Stimulated activated CD8-positive, alpha-beta memory T cell treated with anti-CD3 and anti-CD28 coated beads, Interleukin-7, amount 100 ng/mL, for 24 hours (primary cell): Measurements from ENCODE around the gene DPY19L3.
"Not testable (repeated sequence)": the region's sequence is repeated elsewhere in the genome, so short reads cannot be mapped to it uniquely, and the experiment has no call there.

Experiments used
- DNase-seq: peaks from one replicate; pipeline ENCODE4 v3.0.0-alpha.2; 2020; ENCODE audit warnings: low read depth

Gene DPY19L3

GRCh38 chr19:32405431-32406160 is at the start of gene DPY19L3:
Gene DPY19L3, plus strand, starts transcription at chr19:32405770. Its CDS starts 2,484 bp downstream, at chr19:32408254.
- peak; percentile 88 for DNase-seq

GRCh38 chr19:32357720-32358119 is 47.9 kb upstream of the DPY19L3 start:
- DNase-seq: no peak

GRCh38 chr19:32358321-32358720 is 47.2 kb upstream of the DPY19L3 start:
- DNase-seq: no peak

DNA sequence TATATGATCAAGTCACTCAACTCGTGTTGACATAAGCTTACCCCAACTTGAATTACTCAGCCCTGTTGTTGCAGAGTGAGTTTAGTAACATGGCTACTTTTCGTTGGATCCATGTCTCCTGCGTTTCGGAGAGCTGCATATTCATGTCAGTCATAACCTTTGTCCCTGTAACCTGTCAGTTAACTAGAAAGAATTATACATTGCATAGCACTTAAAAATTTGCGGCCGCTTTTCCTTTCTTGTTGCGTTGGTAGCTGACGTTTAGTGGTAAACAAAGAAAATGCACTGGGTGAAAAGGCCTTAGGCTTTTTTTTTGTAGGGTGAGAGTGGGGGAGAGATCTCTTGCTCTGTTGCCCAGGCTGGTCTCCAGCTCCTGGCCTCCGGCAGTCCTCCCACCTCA is 46.0 kb upstream of the DPY19L3 start:
- no peak for DNase-seq

DNA sequence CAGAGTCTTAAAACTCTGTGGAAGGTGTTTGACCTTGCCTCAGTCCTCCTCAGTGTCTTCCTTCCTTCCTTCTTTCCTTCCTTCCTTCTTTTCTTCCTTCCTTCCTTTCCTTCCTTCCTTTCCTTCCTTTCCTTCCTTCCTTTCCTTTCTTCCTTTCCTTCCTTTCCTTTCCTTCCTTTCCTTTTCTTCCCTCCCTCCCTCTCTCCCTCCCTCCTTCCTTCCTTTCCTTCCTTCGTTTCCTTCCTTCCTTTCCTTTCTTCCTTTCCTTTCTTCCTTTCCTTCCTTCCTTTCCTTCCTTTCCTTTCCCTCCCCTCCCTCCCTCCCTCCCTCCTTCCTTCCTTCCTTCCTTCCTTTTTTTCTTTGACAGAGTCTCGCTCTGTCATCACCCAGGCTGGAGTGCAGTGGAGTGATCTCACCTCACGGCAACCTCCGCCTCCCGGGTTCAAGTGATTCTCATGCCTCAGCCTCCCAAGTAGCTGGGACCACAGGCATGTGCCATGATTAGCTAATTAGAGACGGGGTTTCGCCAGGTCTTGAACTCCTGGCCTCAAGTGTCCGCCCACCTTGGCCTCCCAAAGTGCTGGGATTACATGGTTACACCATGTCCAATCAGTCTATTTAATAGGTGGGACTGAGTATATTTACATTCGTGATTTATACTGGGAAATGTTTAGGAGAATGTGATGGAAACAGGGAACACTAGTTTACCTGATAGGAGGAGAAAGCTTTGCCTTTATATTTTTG is 43.8 kb upstream of the DPY19L3 start:
- no peak for DNase-seq

GRCh38 chr19:32362318-32362691 is 43.3 kb upstream of the DPY19L3 start:
- no peak for DNase-seq

- DNase-seq: no peak
Observed at GRCh38 chr19:32363175-32363574, 42.4 kb upstream of the DPY19L3 start.

- no peak for DNase-seq
Observed at GRCh38 chr19:32363632-32364031, 41.9 kb upstream of the DPY19L3 start.

DNA sequence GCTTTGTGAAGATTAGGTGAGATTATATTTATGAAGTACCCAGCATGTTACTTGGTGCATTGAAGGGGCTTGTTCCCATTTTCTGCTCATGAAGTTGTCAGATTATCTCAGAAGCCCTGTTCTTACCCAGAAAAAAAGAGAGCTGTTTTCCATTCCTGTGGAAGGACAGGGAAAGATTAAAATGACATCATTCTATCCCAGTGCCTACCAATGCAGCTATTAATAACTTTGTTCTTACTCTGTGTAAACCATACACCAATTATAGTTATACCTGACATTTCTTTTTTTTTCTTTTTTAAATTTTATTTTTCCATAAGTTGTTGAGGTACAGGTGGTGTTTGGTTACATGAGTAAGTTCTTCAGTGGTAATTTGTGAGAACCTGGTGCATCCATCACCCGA is 41.5 kb upstream of the DPY19L3 start:
- no peak for DNase-seq

GRCh38 chr19:32367063-32367462 is 38.5 kb upstream of the DPY19L3 start:
- DNase-seq: no peak

DNA sequence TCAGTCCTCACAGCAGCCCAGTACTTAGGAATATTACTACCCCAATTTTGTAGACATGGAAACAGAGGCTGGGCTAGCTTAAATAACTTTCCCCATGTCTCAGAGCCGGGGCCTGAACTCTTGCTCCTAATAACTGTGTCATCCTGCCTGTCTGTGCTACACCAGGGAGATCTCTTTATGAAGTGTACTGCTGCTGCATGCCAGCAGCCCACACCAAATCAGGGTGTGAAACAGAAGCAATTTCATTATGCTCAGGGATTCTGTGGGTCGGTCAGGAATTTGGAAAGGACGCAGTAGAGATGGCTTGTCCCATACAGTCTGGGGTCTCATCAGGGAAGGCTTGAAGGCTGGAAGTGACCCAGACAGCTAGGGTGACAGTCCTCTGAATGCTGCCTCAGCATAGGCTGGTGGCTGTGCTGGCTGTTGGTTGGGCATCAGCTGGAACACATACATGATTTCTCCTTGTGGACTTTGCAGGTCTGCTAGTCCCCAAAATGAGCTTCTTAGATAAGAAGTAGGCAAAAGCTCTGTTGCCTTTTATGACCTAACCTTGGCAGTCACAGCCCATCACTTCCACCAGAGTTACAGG is 37.5 kb upstream of the DPY19L3 start:
- DNase-seq: no peak

- no peak for DNase-seq
Observed at GRCh38 chr19:32368787-32369186, 36.8 kb upstream of the DPY19L3 start.

DNA sequence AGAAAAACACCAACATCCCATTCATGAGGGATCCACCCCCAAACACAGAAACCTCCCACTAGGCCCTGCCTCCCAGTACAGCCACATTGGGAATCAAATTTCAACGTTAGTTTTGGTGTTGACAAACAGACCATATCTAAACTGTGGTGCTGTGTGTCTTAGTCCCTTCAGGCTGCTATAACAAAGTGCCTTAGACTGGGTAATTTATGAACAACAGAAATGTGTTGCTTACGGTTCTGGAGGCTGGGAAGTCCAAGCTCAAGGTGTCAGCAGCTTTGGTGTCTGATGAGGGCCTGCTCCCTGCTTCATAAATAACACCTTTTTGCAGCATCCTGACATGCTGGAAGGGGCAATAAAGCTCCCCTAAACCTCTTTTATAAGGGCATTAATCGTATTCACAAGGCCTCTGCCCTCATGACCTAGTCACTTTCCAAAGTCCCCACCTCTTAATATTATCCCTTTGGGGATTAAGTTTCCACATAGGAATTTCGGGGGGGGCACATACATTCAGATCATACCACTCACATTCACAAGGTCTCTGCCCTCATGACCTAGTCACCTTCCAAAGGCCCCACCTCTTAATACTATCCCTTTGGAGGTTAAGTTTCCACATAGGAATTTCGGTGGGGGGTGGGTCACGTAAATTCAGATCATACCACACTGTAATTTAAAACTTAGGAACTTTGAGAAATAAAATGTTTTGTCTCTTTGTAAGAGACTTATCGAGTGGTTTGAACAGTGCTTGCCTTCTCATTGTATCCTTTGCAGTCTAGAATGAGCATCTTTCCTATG is 32.6 kb upstream of the DPY19L3 start:
- DNase-seq: no peak

DNA sequence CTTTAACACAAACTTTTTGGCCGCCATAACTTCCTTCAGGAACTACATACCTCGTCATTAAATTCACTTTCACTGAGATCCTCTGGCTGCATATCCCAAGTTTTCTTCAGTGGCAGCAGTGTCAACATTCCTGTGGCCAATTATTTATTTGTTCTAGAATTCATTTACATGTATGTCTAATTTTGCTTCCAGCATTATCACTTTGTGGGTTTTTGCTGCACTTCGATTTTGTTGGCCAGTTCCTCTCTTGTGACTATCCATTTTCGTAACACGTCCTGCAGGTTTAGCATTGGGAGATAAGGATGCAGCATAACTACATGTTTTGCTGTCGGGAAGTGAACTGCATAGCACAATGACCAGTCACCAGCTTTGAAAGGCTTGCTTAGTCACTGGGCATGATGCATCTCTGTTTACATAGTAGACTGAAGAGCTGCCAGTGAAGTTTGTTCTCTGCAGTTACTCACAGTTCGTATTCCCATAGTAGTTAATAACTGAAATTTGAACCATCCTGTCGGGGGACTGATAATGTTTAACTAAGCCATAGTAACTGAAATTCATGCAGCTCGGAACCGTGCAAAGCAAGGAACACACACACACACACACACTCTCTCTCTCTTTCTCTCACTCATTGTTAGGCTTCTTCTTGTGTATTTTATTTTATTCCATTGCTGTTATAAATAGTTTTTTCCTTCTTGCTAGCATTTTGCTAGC is 31.8 kb upstream of the DPY19L3 start:
- DNase-seq: no peak

- not testable (repeated sequence) for DNase-seq
Observed at GRCh38 chr19:32374362-32374761, 31.2 kb upstream of the DPY19L3 start.

DNA sequence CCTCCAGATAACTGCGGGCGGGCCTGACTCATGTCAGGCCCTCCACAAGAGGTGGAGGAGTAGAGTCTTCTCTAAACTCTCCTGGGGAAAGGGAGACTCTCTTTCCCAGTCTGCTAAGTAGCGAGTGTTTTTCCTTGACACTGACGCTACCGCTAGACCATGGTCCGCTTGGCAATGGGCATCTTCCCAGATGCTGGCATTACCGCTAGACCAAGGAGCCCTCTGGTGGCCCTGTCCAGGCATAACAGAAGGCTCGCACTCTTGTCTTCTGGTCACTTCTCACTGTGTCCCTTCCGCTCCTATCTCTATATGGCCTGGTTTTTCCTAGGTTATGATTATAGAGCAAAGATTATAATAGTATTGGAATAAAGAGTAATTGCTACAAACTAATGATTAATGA is 28.5 kb upstream of the DPY19L3 start:
- DNase-seq: not testable (repeated sequence)

DNA sequence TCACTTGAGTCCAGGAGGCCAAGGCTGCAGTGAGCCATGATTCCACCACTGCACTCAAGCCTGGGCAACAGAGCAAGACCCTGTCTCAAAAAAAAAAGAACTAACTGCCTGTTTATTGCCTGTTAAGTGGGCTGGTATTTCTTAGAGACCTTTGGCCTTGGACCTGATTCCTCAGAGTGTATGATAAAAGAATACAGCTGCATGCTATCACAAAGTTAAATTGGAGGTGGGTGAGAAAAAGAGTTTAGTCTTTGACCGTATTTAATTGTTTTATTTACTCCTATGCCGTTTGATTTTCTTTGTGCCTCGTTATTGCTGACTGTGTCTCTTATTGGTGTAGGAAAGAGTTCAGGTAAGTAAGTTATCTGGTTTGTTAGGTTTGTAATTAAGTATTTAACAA is 25.3 kb upstream of the DPY19L3 start:
- DNase-seq: no peak

GRCh38 chr19:32387701-32388392 is 17.7 kb upstream of the DPY19L3 start:
- DNase-seq: no peak

GRCh38 chr19:32388393-32388855 is 17.1 kb upstream of the DPY19L3 start:
- no peak for DNase-seq

DNA sequence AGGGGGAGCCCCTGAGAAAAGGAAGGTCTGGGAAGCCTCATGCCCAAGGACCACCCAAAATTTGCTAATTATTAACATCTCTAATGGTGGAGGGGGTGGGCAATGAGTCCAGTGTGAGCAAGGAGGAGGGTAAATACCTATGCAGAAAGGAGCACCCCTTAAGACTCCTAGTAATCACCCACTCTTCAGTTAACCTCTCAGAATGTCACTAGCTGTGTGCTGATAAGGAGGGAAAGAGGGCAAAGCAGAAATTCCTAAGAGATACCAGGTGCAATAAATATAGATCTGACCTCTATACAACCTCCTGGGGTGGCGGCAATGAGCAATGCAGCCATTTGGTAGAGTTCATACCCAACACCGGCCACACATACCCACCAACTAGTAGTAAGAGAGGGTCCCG is 12.7 kb upstream of the DPY19L3 start:
- no peak for DNase-seq

GRCh38 chr19:32396046-32396652 is 9.4 kb upstream of the DPY19L3 start:
- DNase-seq: no peak
